ENCODE data around the gene ARID5B. TPM values are rescaled to one million over a fixed set of nuclear protein-coding genes. Genes with fewer than 3 reads are reported as not detected.

The ARID5B gene
- total RNA-seq, 1 donor from 2014 or later: 14.0 TPM

GRCh38 chr10:61878740-61879068, 22.8 kb upstream of the ARID5B start:
- intact Hi-C loops (cut with DNase I): no loop called here
- no peak for ATAC-seq
- DNase-seq (ENCODE audit: missing footprints): no peak

DNA sequence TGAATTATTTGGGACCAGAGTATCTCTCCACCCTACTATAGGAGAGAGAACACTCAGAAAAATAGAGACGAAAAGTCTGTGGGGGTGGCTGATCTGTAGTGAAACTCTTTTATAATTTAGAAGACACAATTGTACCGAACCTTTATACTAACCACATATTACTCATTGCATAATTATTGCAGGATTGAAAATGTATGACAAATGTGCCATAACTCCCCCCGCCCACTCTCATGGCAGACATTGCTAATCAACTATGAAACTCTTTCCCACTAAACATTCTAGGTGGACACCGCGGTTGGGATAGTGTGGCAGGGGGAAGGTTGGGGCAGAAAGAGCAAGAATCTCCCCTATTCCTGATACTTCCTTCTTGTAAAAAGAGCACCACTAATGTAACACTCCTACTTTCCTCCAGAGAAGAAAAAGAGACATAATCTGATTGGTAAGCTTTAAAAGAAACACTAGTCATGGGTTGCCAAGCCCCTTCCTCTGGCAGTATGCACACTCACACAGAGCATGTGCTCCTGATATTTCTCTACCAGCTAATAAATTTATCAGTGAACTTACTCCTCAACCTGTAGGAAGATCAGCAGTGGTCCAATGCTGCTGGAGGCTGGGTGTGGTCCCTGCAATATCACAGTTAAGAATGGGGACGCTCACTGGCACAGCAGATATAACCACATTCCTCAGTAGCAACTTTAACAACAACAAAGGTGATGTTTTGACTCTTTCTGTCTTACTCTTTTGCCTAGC, 18.7 kb upstream of the ARID5B start:
- intact Hi-C loops (cut with DNase I): no loop called here
- no peak for DNase-seq (ENCODE audit: missing footprints)
- ATAC-seq: no peak

- intact Hi-C loops (cut with DNase I): no loop called here
- ATAC-seq (no peak), DNase-seq (ENCODE audit: missing footprints) (no peak)
These were observed 18.0 kb upstream of the ARID5B start for GRCh38 chr10:61883371-61884025.

DNA sequence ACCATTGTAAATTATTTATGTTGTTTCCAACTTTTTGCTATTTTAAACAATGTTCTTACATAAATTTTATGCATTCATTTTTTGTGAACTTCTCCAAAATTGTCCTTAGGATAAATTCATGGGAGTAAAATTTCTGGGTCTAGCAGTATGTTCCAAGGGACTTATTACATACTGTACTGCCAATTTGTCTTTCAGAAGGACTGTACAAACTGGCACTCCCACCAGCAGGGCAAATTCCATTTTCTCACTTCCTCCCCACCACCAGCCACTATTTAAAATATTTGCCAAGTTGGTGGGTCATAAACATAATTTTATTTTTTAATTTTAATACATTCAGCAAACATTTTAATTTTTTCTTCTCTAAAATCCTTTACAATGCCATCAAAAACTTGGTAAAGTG, 13.7 kb upstream of the ARID5B start:
- DNase-seq (ENCODE audit: missing footprints) (no peak), ATAC-seq (no peak)
- intact Hi-C loops (cut with DNase I): no loop called here

DNA sequence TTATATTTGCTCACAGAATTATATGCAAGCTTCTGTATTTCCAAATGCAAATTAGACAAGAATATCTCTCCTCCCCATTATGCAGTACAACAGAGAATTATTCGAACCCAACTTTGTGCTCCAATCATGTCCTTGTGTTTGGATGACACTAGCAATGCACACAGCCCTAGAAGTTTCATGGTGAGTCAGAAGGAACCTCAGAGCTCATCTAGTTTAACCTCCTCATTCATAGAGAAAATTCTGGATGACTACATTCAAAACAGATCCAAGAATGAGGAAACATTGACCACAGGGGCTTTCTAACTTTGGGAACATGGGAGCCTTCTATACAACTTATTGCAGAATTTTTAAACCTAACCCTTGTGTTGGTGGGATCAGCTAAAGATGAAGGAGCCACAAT, 12.8 kb upstream of the ARID5B start:
- intact Hi-C loops (cut with DNase I): no loop called here
- no peak for ATAC-seq
- DNase-seq (ENCODE audit: missing footprints): no peak

- DNase-seq (ENCODE audit: missing footprints) (no peak), ATAC-seq (no peak)
- intact Hi-C loops (cut with DNase I): no loop called here
These were observed 11.1 kb upstream of the ARID5B start for GRCh38 chr10:61890430-61890829.

DNA sequence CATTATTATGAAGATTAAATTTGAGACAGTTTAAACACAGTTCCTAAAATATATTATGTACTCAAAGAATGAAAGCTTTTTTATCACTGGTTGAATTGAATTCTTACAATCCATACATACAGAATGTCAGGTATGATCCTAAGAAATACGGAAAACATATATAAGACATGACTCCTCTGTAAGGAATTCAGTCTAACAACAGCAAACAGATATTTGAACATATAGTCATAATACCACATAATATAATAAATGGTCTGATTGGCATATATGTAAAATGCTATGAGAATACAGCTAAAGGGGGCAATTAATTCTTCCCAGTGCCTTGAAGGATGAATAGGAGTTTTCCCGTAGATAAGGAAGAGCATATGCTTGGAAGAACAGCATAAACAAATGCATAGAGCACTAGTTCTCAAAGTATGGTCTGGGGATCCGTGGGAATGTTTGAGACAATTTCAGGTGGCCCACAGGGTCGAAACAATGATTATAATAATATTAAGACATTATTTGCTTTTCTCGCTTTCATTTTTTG, 10.6 kb upstream of the ARID5B start:
- ATAC-seq: no peak
- intact Hi-C loops (cut with DNase I): no loop called here
- no peak for DNase-seq (ENCODE audit: missing footprints)

- intact Hi-C loops (cut with DNase I): no loop called here
- ATAC-seq (no peak), DNase-seq (ENCODE audit: missing footprints) (no peak)
These were observed 9.5 kb upstream of the ARID5B start for GRCh38 chr10:61891906-61892585.

GRCh38 chr10:61892961-61893360, 8.5 kb upstream of the ARID5B start:
- intact Hi-C loops (cut with DNase I): no loop called here
- ATAC-seq (no peak), DNase-seq (ENCODE audit: missing footprints) (no peak)

DNA sequence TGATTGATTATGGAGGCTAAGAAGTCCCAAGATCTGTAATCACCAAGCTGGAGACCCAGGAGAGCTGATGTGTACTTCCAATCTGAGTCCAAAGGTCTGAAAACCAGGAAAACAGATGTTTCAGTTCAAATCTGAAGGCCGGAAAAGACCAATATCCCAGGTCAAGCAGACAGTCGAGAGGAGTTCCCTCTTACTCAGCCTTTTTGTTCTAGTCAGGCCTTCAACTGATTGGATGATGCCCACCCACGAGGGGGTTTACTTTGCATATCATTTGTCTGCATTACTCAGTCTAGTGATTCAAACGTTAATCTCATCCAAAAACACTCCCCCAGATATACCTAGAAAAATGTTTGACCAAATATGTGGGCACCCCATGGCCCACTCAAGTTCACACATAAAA, 7.4 kb upstream of the ARID5B start:
- intact Hi-C loops (cut with DNase I): no loop called here
- DNase-seq (ENCODE audit: missing footprints) (no peak), ATAC-seq (no peak)

GRCh38 chr10:61895898-61896600, 5.5 kb upstream of the ARID5B start:
- intact Hi-C loops (cut with DNase I): loop anchor here (2.0 kb wide), 1 partner anchor 349 kb away; no protein-coding TSS in a partner anchor
- DNase-seq (ENCODE audit: missing footprints) (no peak), ATAC-seq (no peak)

- ATAC-seq: peak; percentile 86
- intact Hi-C loops (cut with DNase I): loop anchor here (2.0 kb wide), 1 partner anchor 348 kb away; no protein-coding TSS in a partner anchor
- DNase-seq (ENCODE audit: missing footprints): peak; percentile 86
These were observed 4.4 kb upstream of the ARID5B start for GRCh38 chr10:61896854-61897661.

- ATAC-seq (peak; percentile 54), DNase-seq (ENCODE audit: missing footprints) (no peak)
- intact Hi-C loops (cut with DNase I): loop anchor here (2.0 kb wide), 1 partner anchor 347 kb away; no protein-coding TSS in a partner anchor
These were observed 3.6 kb upstream of the ARID5B start for GRCh38 chr10:61897671-61898434.

- intact Hi-C loops (cut with DNase I): no loop called here
- DNase-seq (ENCODE audit: missing footprints) (no peak), ATAC-seq (no peak)
These were observed 3.1 kb upstream of the ARID5B start for GRCh38 chr10:61898435-61898778.

GRCh38 chr10:61899069-61899531, 2.4 kb upstream of the ARID5B start:
- ATAC-seq: no peak
- DNase-seq (ENCODE audit: missing footprints): no peak
- intact Hi-C loops (cut with DNase I): no loop called here

GRCh38 chr10:61899663-61899996, 1.9 kb upstream of the ARID5B start:
- no peak for DNase-seq (ENCODE audit: missing footprints)
- no peak for ATAC-seq
- intact Hi-C loops (cut with DNase I): no loop called here

GRCh38 chr10:61899997-61900828, 1.3 kb upstream of the ARID5B start:
- ATAC-seq (peak; percentile 23), DNase-seq (ENCODE audit: missing footprints) (no peak)
- intact Hi-C loops (cut with DNase I): loop anchor here (2.0 to 5.0 kb wide), 3 partner anchors 42 to 147 kb away; no protein-coding TSS in a partner anchor
